ENCODE results near the gene PCBP3. TPM values are rescaled to one million over a fixed set of nuclear protein-coding genes. Genes with fewer than 3 reads are reported as not detected.

The PCBP3 gene
- total RNA-seq, 2 donors from 2014 or later = 0.77 to 17.2 TPM

- 90% methylated on average over 5 of the region's 5 CpGs for WGBS
- Histone ChIP-seq H3K4me3 (no peak overlapping the region), H3K36me3 (no peaks in the 10 kb centered on the region), H3K9me3 (no peaks in the 10 kb centered on the region), H3K27me3 (replicated peaks; ENCODE audit: insufficient read depth) (no peaks in the 10 kb centered on the region), H3K4me1 (replicated peaks) (no peaks in the 10 kb centered on the region), H3K27ac (no peak overlapping the region)
- no peak for DNase-seq (ENCODE audit: low spot score)
- intact Hi-C loops (cut with DNase I) = no loop called here
- TF ChIP-seq POLR2AphosphoS5 (IDR thresholded peaks at IDR 0.05) = no peak
- TF ChIP-seq CTCF (IDR thresholded peaks at IDR 0.05) = no peak
- no peak for TF ChIP-seq POLR2A (IDR thresholded peaks at IDR 0.05)
These were observed 130.8 kb downstream of the PCBP3 start for GRCh38 chr21:45774291-45774690.

DNA sequence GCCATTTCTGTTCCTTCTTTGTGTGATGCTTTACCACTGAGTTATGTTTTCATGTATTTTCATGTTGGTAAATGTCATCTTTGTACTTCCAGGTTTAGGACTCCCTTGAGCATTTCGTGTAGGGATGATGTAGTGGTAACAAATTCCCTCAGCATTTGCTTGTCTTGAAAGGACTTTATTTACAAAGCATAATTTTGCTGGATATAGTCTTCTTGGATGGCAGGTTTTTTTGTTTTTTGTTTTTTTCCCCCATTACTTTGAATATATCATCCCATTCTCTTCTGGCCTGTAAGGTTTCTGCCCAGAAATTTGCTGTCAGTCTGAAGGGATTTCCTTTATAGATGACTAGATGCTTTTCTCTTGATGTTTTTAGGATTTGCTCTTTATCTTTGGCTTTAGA is 133.4 kb downstream of the PCBP3 start:
- intact Hi-C loops (cut with DNase I) = no loop called here
- H3K4me1 ChIP-seq (replicated peaks) = no peaks in the 10 kb centered on the region

DNA sequence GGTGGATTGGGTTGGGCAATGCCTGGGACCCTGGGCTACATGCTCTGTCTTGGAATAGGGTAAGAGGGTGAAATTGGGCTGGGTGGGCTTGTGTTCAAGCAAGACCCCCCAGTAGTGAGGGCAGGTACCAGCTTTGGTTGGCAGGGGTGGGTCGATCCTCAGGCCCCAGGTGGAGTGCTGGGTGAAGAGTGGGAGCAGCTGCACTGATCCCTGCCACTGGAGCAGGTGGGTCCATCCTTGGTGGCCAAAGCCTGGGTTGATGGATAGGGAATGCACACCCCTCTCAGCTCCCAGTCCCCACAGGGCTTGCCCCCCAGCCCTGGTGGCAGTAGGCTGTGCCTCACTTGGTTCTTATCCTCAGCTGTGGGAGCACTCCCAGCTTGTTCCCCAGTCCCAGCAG is 135.2 kb downstream of the PCBP3 start:
- Histone ChIP-seq H3K4me3 (no peak overlapping the region), H3K27ac (no peak overlapping the region), H3K27me3 (replicated peaks; ENCODE audit: insufficient read depth) (no peaks in the 10 kb centered on the region), H3K4me1 (replicated peaks) (no peaks in the 10 kb centered on the region), H3K36me3 (no peaks in the 10 kb centered on the region), H3K9me3 (no peaks in the 10 kb centered on the region)
- DNase-seq (ENCODE audit: low spot score) = no peak
- TF ChIP-seq POLR2AphosphoS5 (IDR thresholded peaks at IDR 0.05) (no peak), CTCF (IDR thresholded peaks at IDR 0.05) (no peak), POLR2A (IDR thresholded peaks at IDR 0.05) (no peak)
- WGBS = 90% methylated on average over 1 of the region's 1 CpG
- intact Hi-C loops (cut with DNase I) = no loop called here

More for the DNA sequence above, 133.4 kb downstream of the PCBP3 start:
- Histone ChIP-seq H3K36me3 (no peaks in the 10 kb centered on the region), H3K4me3 (no peak overlapping the region), H3K9me3 (no peaks in the 10 kb centered on the region), H3K27me3 (replicated peaks; ENCODE audit: insufficient read depth) (no peaks in the 10 kb centered on the region), H3K27ac (no peak overlapping the region)
- WGBS = 96% methylated on average over 1 of the region's 1 CpG
- no peak for DNase-seq (ENCODE audit: low spot score)
- TF ChIP-seq CTCF (IDR thresholded peaks at IDR 0.05) = no peak

- no peak overlapping the region for H3K27ac ChIP-seq
- H3K27me3 ChIP-seq (replicated peaks; ENCODE audit: insufficient read depth) = no peaks in the 10 kb centered on the region
- H3K9me3 ChIP-seq = no peaks in the 10 kb centered on the region
- H3K4me3 ChIP-seq = no peak overlapping the region
- TF ChIP-seq POLR2AphosphoS5 (IDR thresholded peaks at IDR 0.05) (no peak), CTCF (IDR thresholded peaks at IDR 0.05) (no peak), POLR2A (IDR thresholded peaks at IDR 0.05) (no peak)
- H3K4me1 ChIP-seq (replicated peaks) = no peaks in the 10 kb centered on the region
- no peak for DNase-seq (ENCODE audit: low spot score)
- no peaks in the 10 kb centered on the region for H3K36me3 ChIP-seq
- WGBS = 72% methylated on average over 3 of the region's 3 CpGs
- intact Hi-C loops (cut with DNase I) = no loop called here
These were observed 135.7 kb downstream of the PCBP3 start for GRCh38 chr21:45779226-45779625.

DNA sequence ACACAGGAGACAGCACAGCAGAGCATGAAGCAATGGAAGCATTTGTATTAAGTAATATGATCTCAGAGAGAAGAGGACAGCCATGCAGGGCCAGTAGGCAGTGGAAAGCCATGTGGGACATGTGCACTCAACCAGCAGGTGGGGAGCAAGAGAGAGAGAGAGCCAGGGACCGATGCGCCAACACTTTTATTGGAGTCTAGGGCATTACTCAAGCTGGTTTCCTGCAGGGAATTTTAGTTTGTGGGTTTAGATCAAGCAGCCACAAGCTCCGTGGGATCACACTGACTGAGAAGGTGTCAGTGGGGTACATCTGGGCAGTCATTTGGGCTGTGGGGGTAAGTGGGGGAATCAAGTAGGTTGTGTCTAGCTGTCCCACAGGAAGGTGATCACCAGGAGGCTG is 137.1 kb downstream of the PCBP3 start:
- intact Hi-C loops (cut with DNase I) = no loop called here
- 65% methylated on average over 3 of the region's 3 CpGs for WGBS
- no peak for DNase-seq (ENCODE audit: low spot score)
- Histone ChIP-seq H3K4me1 (replicated peaks) (no peaks in the 10 kb centered on the region), H3K4me3 (no peak overlapping the region), H3K9me3 (no peaks in the 10 kb centered on the region), H3K27me3 (replicated peaks; ENCODE audit: insufficient read depth) (no peaks in the 10 kb centered on the region), H3K27ac (no peak overlapping the region), H3K36me3 (no peaks in the 10 kb centered on the region)
- no peak for TF ChIP-seq POLR2AphosphoS5 (IDR thresholded peaks at IDR 0.05)
- TF ChIP-seq CTCF (IDR thresholded peaks at IDR 0.05) = no peak
- no peak for TF ChIP-seq POLR2A (IDR thresholded peaks at IDR 0.05)
